GM04503 (cell line): ENCODE data around the gene ECEL1.

Experiments used
- DNase-seq: peaks from one replicate; pipeline ENCODE4 v3.0.0-alpha.2; 2012; ENCODE audit warnings: low read depth

Gene ECEL1

GRCh38 chr2:232522623-232523401, 35.2 kb upstream of the ECEL1 start:
- DNase-seq: no peak

GRCh38 chr2:232521959-232522622, 34.5 kb upstream of the ECEL1 start:
- DNase-seq: no peak

DNA sequence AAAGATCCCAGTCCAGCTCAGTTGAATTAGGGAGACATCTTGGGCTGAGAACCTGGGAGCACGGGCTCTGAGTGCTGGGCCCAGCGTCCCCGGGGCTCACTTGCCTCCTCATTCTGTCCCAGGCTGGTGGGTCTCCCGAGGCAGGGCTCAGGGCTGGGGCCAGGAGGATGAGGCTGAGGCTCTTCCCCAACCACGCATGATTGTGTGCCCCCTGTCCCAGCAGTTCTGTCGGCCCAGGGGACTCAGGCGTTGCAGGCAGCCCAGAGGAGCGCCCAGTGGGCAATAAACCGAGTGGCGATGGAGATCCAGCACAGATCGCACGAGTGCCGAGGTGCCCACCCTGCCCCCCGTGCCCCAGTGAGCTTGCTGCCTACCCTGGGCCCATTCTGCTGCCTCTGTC, 33.5 kb upstream of the ECEL1 start:
- DNase-seq: no peak

DNA sequence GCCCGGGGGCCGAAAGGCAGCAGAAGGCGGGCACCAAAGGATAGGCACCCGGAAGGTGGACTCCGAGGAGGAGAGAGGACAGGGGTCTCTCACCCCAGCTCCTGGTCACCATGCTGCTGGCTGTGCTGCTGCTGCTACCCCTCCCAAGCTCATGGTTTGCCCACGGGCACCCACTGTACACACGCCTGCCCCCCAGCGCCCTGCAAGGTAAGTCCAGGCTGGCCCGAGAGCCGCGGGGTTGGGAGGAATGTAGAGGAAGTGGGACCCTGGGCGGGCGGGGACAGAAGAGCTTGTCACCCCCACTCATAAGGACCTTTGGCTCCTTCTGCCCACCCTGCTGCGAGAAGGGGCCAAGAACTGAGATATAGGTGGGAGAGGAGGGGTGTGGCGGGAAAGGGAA, 32.9 kb upstream of the ECEL1 start:
- DNase-seq: no peak

GRCh38 chr2:232519581-232520438, 32.2 kb upstream of the ECEL1 start, which contains the start of gene PRSS56:
Gene PRSS56 (plus strand): TSS chr2:232520388. CDS start chr2:232520599, 211 bp downstream.
- no peak for DNase-seq

DNA sequence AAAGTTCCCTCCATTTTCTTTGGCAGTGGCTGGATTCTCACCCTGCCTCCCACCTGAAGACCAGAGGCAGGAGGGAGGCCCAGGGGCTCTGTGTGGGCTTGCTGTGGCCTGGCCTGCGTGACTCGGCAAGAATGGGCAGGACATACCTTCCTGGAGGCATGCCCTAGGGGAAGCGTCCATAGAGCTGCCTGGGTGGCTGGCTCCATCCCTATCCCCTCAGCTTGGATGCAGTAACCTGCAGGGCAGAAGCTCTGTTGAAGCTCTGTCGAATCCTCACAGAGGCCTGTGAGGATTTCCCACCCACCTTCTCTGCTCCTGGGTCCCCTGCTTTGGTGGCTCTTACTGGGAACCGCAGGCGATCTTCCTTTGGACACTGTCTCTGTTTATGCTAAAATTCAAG, 31.2 kb upstream of the ECEL1 start:
- DNase-seq: no peak

DNA sequence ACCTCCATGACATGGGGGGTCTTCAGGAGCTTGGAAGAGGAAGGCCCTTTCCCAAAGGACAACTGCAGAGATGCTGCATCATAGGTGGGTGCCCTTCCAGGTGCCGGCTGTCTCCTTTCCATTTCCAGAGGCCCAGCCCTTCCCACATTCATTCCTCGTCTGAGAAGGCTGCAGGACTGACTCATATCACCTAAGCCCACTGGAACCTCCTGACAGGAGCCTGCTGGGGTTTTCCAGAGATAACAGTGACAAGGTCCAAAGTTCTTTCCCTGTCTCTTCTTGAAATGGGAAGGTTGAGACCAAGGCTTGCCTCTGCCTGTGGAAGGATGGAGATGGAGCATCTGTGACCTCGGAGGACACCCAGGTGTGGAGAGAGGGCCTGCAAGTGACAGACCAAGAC, 28.9 kb upstream of the ECEL1 start:
- no peak for DNase-seq

DNA sequence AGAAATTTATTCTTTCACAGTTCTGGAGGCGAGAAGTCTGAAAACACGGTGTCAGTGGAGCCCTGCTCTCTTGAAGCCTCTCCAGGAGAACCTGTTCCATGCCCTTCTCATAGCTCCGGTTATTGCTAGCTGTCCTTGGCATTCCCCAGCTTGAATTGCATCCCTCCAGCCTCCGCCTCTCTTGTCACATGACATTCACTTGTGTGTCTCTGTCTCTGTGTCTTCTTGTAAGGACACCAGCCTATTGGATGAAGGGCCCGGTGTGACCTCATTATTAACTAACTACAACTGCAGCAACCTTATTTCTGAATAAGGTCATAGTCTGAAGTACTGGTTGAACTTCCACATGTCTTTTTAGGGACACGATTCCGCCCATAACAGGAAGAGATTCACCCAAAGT, 28.0 kb upstream of the ECEL1 start:
- no peak for DNase-seq

GRCh38 chr2:232513353-232513752, 25.7 kb upstream of the ECEL1 start:
- DNase-seq: no peak

DNA sequence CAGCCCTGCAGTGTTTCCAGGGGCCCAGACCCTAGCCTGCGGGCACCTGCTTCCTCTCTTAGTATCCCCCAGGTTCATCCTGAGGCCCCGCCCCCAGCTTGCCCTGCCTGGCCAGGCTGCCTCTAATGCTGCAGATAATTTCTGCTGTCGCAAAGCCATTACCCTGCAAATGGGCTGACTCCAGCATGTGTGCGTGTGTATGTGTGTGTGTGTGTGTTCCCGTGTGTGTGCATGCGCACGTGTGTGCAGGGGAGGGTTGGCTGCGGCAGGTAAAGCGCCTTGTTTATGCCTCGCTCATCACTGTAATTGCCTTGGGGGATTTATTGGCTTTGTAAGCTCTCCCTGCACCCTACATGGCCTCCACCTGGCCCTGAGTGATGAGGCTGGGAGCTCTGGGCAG, 25.0 kb upstream of the ECEL1 start:
- no peak for DNase-seq

- DNase-seq: no peak
Measured at GRCh38 chr2:232511336-232511890, 23.8 kb upstream of the ECEL1 start.

DNA sequence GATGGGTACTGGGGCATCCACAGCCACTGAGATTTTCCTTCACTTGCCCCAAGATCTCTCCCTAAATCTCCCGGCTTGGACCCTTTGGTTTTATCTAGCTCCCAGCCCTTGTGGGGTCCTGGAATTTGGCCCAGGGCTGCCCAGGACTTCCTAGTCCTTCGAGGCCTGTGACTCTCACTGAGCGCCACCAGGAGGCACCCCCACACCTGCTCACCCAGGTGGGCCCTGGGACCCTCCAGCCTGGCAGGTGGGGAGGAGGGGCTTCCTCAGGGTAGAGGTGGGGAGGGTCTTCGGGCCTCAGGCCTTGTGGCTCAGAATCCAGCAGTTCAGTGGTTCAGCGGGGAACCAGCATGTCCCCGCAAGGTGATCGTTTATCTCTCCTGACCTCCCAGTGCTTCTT, 20.6 kb upstream of the ECEL1 start:
- DNase-seq: no peak

- no peak for DNase-seq
Measured at GRCh38 chr2:232506709-232507108, 19.1 kb upstream of the ECEL1 start.

- DNase-seq: no peak
Measured at GRCh38 chr2:232505856-232506255, 18.2 kb upstream of the ECEL1 start.

GRCh38 chr2:232504438-232504837, 16.8 kb upstream of the ECEL1 start:
- DNase-seq: no peak

DNA sequence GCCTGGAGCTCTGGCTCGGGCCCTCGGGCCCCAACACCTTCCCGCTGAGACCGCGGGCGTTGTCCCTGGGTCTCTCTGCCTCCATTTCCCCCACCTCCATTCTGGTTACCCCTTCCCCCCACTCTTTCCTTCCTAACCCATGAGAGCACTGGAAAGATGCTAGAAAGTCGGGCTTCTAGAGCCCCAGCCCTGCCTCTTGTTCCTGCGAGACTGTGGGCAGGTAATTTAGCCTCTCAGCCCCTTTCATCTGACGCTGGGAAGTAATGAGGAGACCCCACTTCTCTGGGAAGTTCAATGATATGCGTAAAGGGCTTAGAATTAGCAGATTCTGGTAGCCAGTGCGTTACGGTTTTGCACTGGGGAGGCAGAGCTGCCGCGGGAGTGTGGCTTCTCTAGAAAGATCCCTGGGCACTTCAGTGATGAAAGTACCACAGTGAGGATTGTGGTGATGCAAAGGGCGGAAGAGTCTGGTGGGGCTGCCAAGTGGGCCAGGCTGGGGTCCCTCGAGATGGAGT, 16.2 kb upstream of the ECEL1 start:
- no peak for DNase-seq

GRCh38 chr2:232502911-232503808, 15.5 kb upstream of the ECEL1 start:
- DNase-seq: no peak

- no peak for DNase-seq
Measured at GRCh38 chr2:232502511-232502910, 14.9 kb upstream of the ECEL1 start.

GRCh38 chr2:232501794-232502390, 14.3 kb upstream of the ECEL1 start:
- DNase-seq: no peak

DNA sequence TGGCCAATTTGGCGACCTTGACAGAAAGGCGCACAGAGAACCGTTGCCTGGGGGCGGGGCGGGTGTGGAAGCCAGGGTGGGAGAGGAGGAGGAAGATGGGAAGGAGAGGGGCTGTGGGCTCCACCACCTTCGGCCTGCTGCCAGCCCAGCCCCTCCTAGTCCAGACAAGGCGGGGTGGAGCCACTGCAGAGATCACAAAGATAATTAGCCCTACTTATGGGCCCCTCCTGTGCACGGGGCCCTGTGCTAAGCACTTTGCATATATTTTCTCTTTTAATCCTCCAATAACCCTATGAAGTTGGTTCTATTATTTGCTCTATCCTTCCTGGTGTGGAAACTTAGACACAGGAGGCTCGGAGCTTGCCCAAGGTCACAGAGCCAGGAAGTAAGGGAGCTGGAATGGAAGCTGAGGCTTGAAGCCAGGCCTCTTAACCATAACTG, 13.7 kb upstream of the ECEL1 start:
- no peak for DNase-seq

- no peak for DNase-seq
Measured at GRCh38 chr2:232498452-232498851, 10.8 kb upstream of the ECEL1 start.
